HG03196 (cell line): Measurements from ENCODE around the gene GNA12.
A peak's percentile ranks its signal among the peaks of the same experiment; 100 is the strongest.
"Not testable (repeated sequence)": the region's sequence is repeated elsewhere in the genome, so short reads cannot be mapped to it uniquely, and the experiment has no call there.

ENCODE experiments used
- ATAC-seq: cut with Tn5 transposase; IDR thresholded peaks from one replicate; pipeline ENCODE4 v1.9.1; 2021; ENCODE audit not compliant: unreplicated experiment

Gene GNA12

GRCh38 chr7:2701424-2701823 is 142.7 kb downstream of the GNA12 start:
- ATAC-seq = no peak

- ATAC-seq = no peak
Observed at GRCh38 chr7:2700141-2700850, 143.8 kb downstream of the GNA12 start.

GRCh38 chr7:2699289-2699620 is 144.9 kb downstream of the GNA12 start:
- ATAC-seq = no peak

GRCh38 chr7:2698581-2699288 is 145.4 kb downstream of the GNA12 start:
- peak; percentile 91 for ATAC-seq

- not testable (repeated sequence) for ATAC-seq
Observed at GRCh38 chr7:2694122-2694436, 150.0 kb downstream of the GNA12 start.

- not testable (repeated sequence) for ATAC-seq
Observed at GRCh38 chr7:2693420-2694121, 150.5 kb downstream of the GNA12 start.

GRCh38 chr7:2692543-2692942 is 151.6 kb downstream of the GNA12 start:
- ATAC-seq = no peak

GRCh38 chr7:2691932-2692439 is 152.1 kb downstream of the GNA12 start:
- not testable (repeated sequence) for ATAC-seq

GRCh38 chr7:2691011-2691707 is 152.9 kb downstream of the GNA12 start:
- no peak for ATAC-seq

- no peak for ATAC-seq
Observed at GRCh38 chr7:2689951-2690705, 154.0 kb downstream of the GNA12 start.

GRCh38 chr7:2689343-2689847 is 154.7 kb downstream of the GNA12 start:
- peak; percentile 8 for ATAC-seq

- peak; percentile 84 for ATAC-seq
Observed at GRCh38 chr7:2688409-2689342, 155.4 kb downstream of the GNA12 start.

GRCh38 chr7:2687881-2688318 is 156.2 kb downstream of the GNA12 start, which contains the start of gene AMZ1:
AMZ1 (plus strand) TSS chr7:2688202; CDS start chr7:2700452, 12,250 bp downstream.
- ATAC-seq = no peak

- ATAC-seq = no peak
Observed at GRCh38 chr7:2687338-2687869, 156.7 kb downstream of the GNA12 start.

- no peak for ATAC-seq
Observed at GRCh38 chr7:2686101-2686500, 158.0 kb downstream of the GNA12 start.

GRCh38 chr7:2684501-2684900 is 159.6 kb downstream of the GNA12 start:
- no peak for ATAC-seq

- ATAC-seq = no peak
Observed at GRCh38 chr7:2681929-2682799, 161.9 kb downstream of the GNA12 start.
